ENCODE results near the gene ULK1. TPM values are rescaled to one million over a fixed set of nuclear protein-coding genes. Genes with fewer than 3 reads are reported as not detected.

Gene ULK1
- total RNA-seq, 1 experiment from 2014 or later = 67.8 TPM

DNA sequence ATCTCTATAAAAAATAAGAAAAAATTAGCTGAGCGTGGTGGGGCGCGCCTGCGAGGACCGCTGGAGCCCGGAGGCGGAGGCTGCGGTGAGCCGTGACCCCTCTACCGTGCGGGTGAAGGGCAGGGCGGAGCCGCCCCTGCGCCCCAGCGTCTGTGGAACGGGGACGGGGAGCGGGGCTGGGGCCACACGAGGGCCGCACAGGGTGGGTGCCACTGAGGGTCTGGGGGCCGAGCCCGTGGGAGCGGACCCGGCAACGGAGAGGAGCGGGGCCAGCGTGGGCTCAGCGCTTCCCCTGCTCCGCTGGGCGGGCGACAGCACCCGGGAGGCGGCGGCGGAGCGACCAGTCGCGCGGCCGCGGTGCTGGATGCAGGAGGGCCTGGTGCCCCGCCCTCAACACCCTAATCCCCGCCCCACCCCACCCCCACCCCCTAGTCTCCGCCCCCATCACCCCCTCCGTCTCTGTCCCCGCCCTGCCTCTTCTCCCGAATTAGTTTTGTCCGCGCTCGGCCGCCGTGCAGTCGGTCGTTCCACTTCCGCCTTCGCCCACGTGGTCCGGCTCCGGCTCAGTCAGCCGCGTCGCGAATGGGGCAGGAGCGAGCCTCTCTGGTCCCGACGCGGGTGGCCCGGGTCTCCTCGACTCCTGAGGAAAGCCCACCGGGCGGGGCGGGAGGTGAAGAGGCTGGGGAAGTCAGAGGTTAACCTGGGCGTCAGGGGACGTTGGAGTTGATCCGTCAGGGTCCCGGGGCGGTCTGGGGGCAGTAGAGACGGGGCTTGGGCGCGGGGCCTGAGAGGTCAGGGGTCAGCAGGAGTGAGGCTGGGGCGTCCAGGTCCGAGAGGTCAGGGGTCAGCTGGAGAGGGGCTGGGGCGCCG is 34.5 kb downstream of the ULK1 start, which contains the start of gene PUS1 (continued):
- TF ChIP-seq, protein P1, sequence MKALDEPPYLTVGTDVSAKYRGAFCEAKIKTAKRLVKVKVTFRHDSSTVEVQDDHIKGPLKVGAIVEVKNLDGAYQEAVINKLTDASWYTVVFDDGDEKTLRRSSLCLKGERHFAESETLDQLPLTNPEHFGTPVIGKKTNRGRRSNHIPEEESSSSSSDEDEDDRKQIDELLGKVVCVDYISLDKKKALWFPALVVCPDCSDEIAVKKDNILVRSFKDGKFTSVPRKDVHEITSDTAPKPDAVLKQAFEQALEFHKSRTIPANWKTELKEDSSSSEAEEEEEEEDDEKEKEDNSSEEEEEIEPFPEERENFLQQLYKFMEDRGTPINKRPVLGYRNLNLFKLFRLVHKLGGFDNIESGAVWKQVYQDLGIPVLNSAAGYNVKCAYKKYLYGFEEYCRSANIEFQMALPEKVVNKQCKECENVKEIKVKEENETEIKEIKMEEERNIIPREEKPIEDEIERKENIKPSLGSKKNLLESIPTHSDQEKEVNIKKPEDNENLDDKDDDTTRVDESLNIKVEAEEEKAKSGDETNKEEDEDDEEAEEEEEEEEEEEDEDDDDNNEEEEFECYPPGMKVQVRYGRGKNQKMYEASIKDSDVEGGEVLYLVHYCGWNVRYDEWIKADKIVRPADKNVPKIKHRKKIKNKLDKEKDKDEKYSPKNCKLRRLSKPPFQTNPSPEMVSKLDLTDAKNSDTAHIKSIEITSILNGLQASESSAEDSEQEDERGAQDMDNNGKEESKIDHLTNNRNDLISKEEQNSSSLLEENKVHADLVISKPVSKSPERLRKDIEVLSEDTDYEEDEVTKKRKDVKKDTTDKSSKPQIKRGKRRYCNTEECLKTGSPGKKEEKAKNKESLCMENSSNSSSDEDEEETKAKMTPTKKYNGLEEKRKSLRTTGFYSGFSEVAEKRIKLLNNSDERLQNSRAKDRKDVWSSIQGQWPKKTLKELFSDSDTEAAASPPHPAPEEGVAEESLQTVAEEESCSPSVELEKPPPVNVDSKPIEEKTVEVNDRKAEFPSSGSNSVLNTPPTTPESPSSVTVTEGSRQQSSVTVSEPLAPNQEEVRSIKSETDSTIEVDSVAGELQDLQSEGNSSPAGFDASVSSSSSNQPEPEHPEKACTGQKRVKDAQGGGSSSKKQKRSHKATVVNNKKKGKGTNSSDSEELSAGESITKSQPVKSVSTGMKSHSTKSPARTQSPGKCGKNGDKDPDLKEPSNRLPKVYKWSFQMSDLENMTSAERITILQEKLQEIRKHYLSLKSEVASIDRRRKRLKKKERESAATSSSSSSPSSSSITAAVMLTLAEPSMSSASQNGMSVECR (CRISPR knock-in tag; IDR thresholded peaks at IDR 0.05; ENCODE audit: borderline replicate concordance) = peak; percentile 81
- TF ChIP-seq, protein P2, sequence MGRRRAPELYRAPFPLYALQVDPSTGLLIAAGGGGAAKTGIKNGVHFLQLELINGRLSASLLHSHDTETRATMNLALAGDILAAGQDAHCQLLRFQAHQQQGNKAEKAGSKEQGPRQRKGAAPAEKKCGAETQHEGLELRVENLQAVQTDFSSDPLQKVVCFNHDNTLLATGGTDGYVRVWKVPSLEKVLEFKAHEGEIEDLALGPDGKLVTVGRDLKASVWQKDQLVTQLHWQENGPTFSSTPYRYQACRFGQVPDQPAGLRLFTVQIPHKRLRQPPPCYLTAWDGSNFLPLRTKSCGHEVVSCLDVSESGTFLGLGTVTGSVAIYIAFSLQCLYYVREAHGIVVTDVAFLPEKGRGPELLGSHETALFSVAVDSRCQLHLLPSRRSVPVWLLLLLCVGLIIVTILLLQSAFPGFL (CRISPR knock-in tag; IDR thresholded peaks at IDR 0.05; ENCODE audit: borderline replicate concordance) = no peak
- no peak for TF ChIP-seq ZNF263 (CRISPR knock-in tag; IDR thresholded peaks at IDR 0.05; ENCODE audit: low read depth)
- TF ChIP-seq TEAD1 (CRISPR knock-in tag; IDR thresholded peaks at IDR 0.05) = peak; percentile 34; the same call in 1 of the 2 replicates
- no peak for TF ChIP-seq MYBL2 (CRISPR knock-in tag; IDR thresholded peaks at IDR 0.05)
- TF ChIP-seq FOXP1 (CRISPR knock-in tag; IDR thresholded peaks at IDR 0.05; ENCODE audit: borderline replicate concordance) = peak; percentile 9; the same call in 1 of the 2 replicates
- TF ChIP-seq, protein P3, sequence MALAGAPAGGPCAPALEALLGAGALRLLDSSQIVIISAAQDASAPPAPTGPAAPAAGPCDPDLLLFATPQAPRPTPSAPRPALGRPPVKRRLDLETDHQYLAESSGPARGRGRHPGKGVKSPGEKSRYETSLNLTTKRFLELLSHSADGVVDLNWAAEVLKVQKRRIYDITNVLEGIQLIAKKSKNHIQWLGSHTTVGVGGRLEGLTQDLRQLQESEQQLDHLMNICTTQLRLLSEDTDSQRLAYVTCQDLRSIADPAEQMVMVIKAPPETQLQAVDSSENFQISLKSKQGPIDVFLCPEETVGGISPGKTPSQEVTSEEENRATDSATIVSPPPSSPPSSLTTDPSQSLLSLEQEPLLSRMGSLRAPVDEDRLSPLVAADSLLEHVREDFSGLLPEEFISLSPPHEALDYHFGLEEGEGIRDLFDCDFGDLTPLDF (CRISPR knock-in tag; IDR thresholded peaks at IDR 0.05) = no peak
- TF ChIP-seq ZNF396 (CRISPR knock-in tag; IDR thresholded peaks at IDR 0.05; ENCODE audit: borderline replicate concordance) = no peak
- no peak for TF ChIP-seq ZNF423 (CRISPR knock-in tag; IDR thresholded peaks at IDR 0.05)
- TF ChIP-seq TEAD4 (CRISPR knock-in tag; IDR thresholded peaks at IDR 0.05) = no peak
- no peak for TF ChIP-seq OVOL2 (CRISPR knock-in tag; IDR thresholded peaks at IDR 0.05; ENCODE audit: borderline replicate concordance)
- TF ChIP-seq, protein P4, sequence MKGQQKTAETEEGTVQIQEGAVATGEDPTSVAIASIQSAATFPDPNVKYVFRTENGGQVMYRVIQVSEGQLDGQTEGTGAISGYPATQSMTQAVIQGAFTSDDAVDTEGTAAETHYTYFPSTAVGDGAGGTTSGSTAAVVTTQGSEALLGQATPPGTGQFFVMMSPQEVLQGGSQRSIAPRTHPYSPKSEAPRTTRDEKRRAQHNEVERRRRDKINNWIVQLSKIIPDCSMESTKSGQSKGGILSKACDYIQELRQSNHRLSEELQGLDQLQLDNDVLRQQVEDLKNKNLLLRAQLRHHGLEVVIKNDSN (CRISPR knock-in tag; IDR thresholded peaks at IDR 0.05) = peak; percentile 92
- no peak for TF ChIP-seq EMX1 (CRISPR knock-in tag; IDR thresholded peaks at IDR 0.05)
- TF ChIP-seq, protein P5, sequence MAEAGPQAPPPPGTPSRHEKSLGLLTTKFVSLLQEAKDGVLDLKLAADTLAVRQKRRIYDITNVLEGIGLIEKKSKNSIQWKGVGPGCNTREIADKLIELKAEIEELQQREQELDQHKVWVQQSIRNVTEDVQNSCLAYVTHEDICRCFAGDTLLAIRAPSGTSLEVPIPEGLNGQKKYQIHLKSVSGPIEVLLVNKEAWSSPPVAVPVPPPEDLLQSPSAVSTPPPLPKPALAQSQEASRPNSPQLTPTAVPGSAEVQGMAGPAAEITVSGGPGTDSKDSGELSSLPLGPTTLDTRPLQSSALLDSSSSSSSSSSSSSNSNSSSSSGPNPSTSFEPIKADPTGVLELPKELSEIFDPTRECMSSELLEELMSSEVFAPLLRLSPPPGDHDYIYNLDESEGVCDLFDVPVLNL (CRISPR knock-in tag; IDR thresholded peaks at IDR 0.05; ENCODE audit: borderline replicate concordance, low read depth) = 0 out of 2 replicates have a peak, but pooled peaks have one; percentile 17
- TF ChIP-seq ETV6 (CRISPR knock-in tag; IDR thresholded peaks at IDR 0.05) = peak; percentile 88
- TF ChIP-seq, protein P6, sequence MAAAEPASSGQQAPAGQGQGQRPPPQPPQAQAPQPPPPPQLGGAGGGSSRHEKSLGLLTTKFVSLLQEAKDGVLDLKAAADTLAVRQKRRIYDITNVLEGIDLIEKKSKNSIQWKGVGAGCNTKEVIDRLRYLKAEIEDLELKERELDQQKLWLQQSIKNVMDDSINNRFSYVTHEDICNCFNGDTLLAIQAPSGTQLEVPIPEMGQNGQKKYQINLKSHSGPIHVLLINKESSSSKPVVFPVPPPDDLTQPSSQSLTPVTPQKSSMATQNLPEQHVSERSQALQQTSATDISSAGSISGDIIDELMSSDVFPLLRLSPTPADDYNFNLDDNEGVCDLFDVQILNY (CRISPR knock-in tag; IDR thresholded peaks at IDR 0.05) = peak; percentile 91
- peak; percentile 89 for TF ChIP-seq SP1 (CRISPR knock-in tag; conservative IDR thresholded peaks at IDR 0.05)
- TF ChIP-seq, protein P7, sequence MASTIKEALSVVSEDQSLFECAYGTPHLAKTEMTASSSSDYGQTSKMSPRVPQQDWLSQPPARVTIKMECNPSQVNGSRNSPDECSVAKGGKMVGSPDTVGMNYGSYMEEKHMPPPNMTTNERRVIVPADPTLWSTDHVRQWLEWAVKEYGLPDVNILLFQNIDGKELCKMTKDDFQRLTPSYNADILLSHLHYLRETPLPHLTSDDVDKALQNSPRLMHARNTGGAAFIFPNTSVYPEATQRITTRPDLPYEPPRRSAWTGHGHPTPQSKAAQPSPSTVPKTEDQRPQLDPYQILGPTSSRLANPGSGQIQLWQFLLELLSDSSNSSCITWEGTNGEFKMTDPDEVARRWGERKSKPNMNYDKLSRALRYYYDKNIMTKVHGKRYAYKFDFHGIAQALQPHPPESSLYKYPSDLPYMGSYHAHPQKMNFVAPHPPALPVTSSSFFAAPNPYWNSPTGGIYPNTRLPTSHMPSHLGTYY (CRISPR knock-in tag; IDR thresholded peaks at IDR 0.05) = no peak
- TF ChIP-seq CBFB (CRISPR knock-in tag; IDR thresholded peaks at IDR 0.05; ENCODE audit: low read depth) = no peak; the same call in 1 of the 2 replicates
- TF ChIP-seq, protein P8, sequence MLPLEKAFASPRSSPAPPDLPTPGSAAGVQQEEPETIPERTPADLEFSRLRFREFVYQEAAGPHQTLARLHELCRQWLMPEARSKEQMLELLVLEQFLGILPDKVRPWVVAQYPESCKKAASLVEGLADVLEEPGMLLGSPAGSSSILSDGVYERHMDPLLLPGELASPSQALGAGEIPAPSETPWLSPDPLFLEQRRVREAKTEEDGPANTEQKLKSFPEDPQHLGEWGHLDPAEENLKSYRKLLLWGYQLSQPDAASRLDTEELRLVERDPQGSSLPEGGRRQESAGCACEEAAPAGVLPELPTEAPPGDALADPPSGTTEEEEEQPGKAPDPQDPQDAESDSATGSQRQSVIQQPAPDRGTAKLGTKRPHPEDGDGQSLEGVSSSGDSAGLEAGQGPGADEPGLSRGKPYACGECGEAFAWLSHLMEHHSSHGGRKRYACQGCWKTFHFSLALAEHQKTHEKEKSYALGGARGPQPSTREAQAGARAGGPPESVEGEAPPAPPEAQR (CRISPR knock-in tag; IDR thresholded peaks at IDR 0.05) = no peak
- TF ChIP-seq, protein P9, sequence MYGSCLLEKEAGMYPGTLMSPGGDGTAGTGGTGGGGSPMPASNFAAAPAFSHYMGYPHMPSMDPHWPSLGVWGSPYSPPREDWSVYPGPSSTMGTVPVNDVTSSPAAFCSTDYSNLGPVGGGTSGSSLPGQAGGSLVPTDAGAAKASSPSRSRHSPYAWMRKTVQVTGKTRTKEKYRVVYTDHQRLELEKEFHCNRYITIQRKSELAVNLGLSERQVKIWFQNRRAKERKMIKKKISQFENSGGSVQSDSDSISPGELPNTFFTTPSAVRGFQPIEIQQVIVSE (CRISPR knock-in tag; IDR thresholded peaks at IDR 0.05; ENCODE audit: borderline replicate concordance) = no peak
- TF ChIP-seq JUN (CRISPR knock-in tag; IDR thresholded peaks at IDR 0.05) = no peak
- TF ChIP-seq, protein P10, sequence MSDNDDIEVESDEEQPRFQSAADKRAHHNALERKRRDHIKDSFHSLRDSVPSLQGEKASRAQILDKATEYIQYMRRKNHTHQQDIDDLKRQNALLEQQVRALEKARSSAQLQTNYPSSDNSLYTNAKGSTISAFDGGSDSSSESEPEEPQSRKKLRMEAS (CRISPR knock-in tag; IDR thresholded peaks at IDR 0.05) = peak; percentile 96
- no peak for TF ChIP-seq CREM (CRISPR knock-in tag; IDR thresholded peaks at IDR 0.05)
